HuH-7.5 (cell line): Measurements from ENCODE around the gene OLFML2A.
A peak's percentile ranks its signal among the peaks of the same experiment; 100 is the strongest.

Experiments used
- DNase-seq: peaks from one replicate; pipeline ENCODE4 v3.0.0; 2011; ENCODE audit warnings: low spot score

Gene OLFML2A

GRCh38 chr9:124797343-124798103, 20.6 kb downstream of the OLFML2A start:
- DNase-seq, result no peak

- no peak for DNase-seq
These were observed 22.5 kb downstream of the OLFML2A start for GRCh38 chr9:124799274-124800006.

GRCh38 chr9:124800306-124801259, 23.6 kb downstream of the OLFML2A start:
- DNase-seq, result no peak

DNA sequence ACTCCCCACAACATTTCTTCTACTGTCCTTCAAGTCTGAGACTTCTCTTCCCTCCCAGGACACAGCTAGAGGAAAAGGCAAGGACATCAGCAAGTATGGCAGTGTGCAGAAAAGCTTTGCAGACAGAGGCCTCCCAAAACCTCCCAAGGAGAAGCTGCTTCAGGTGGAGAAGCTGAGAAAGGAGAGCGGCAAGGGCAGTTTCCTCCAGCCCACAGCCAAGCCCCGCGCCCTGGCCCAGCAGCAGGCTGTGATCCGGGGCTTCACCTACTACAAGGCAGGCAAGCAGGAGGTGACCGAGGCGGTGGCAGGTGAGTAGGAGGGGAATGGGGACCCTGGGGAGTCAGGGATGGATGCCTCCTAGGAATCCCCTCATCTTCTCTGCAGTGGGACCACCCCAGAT, 24.4 kb downstream of the OLFML2A start:
- no peak for DNase-seq

GRCh38 chr9:124802426-124802825, 25.5 kb downstream of the OLFML2A start:
- DNase-seq, result no peak

DNA sequence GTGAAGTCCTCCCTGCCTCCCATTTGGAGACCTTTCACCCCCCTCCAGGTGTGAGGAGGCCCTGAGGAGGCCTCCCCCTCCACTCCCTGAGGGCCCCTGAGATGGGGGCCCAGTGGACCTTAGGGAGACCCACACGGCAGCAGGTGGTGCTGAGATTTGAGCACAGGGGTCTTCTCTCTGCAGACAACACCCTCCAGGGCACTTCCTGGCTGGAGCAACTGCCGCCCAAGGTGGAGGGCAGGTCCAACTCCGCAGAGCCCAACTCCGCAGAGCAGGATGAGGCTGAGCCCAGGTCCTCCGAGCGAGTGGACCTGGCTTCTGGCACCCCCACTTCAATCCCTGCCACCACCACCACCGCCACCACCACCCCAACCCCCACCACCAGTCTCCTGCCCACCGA, 27.0 kb downstream of the OLFML2A start:
- DNase-seq, result no peak

GRCh38 chr9:124805186-124805585, 28.3 kb downstream of the OLFML2A start:
- no peak for DNase-seq

DNA sequence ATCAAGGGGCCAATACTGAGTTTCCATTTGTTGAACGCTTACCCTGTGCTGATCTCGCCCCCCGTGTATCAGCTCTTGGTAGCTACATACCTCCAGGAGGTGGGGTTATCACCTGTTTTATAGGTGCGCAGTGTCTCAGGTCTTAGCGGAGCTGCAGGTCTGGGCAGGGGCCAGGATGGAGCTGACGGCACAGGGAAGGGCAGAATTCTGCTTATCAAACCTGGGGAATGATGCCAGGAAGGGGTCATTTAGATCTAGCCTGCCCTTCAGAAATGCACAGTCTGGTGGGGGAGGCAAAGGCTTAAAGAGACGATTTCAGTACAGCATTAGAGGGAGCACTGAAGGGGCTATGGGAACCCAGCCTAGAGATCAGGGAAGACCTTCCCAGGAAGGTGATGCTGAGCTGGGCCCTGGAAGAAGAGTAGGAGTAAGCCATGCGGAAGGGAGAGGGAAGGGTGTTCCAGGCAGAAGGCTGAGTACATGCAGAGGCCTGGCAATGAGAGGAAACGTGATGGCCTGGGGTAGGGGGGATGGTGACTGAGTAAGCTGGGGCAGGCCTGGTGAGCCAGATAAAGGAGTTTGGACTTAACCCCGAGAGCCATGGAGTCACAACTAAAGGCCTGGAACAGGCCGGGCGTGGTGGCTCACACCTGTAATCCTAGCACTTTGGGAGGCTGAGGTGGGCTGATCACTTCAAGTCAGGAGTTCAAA, 31.5 kb downstream of the OLFML2A start:
- no peak for DNase-seq

GRCh38 chr9:124809211-124809610, 32.3 kb downstream of the OLFML2A start:
- no peak for DNase-seq

DNA sequence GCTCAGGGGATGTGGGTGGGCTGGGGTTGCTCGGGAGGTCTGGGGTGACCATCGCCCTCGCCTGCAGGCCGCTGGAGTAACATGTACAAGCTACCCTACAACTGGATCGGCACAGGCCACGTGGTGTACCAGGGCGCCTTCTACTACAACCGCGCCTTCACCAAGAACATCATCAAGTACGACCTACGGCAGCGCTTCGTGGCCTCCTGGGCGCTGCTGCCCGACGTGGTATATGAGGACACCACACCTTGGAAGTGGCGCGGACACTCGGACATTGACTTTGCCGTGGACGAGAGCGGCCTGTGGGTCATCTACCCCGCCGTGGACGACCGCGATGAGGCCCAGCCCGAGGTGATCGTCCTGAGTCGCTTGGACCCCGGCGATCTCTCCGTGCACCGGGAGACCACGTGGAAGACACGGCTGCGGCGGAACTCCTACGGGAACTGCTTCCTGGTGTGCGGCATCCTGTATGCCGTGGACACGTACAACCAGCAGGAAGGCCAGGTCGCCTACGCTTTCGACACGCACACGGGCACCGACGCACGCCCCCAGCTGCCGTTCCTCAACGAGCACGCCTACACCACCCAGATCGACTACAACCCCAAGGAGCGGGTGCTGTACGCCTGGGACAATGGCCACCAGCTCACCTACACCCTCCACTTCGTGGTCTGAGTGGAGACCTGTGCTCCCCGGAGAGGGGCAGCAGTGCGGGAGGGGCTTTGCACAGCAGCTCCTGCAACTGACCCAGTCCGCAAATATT, 33.0 kb downstream of the OLFML2A start:
- no peak for DNase-seq

DNA sequence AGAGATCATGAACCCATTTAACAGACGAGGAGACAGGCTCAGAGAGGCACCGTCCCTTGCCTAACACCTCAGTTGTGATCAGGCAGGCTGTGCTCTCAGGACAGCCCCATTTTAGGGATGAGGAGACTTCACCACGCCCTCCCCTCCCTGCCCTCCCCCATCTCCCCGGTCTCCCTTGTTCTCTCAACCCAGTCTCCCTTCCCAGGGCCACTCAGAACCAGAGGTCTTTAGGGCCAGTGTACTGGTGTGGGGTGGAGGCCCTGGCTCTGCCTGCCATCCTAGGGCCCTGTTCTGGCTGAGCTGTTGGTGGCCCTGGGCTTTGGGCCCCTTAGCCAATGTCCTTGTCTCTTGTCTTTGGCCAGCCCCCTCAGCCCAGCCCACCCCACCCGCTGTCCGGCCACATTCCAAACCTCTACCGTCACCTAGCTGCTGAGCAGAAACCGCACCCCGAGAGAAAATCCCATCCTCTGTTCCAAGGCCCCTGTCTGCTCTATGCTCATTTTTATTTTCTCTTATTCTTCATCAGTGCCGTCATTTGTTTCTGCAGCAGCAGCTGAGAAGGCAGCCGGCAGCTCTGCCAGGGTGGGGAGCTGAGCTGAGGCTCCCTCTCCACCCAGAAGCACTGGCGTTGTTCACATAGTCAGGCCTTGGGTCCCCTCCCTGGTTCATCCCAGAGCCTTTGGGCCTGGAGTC, 33.9 kb downstream of the OLFML2A start:
- peak; percentile 54 for DNase-seq

GRCh38 chr9:124812441-124812876, 35.5 kb downstream of the OLFML2A start:
- DNase-seq, result no peak

DNA sequence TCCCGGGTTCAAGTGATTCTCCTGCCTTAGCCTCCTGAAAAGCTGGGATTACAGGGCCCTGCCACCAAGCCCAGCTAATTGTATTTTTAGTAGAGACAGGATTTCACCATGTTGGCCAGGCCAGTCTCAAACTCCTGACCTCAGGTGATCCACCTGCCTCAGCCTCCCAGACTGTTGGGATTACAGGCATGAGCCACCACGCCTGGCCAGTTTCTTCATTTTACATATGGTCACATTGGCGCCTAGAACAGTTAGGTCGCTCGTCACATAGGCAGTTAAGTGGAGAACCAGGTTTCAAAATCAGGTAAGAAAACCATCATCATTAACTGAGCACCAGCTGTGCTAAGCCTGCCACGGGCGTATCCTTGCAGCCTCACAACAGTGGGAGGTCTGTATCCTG, 36.1 kb downstream of the OLFML2A start:
- no peak for DNase-seq

DNA sequence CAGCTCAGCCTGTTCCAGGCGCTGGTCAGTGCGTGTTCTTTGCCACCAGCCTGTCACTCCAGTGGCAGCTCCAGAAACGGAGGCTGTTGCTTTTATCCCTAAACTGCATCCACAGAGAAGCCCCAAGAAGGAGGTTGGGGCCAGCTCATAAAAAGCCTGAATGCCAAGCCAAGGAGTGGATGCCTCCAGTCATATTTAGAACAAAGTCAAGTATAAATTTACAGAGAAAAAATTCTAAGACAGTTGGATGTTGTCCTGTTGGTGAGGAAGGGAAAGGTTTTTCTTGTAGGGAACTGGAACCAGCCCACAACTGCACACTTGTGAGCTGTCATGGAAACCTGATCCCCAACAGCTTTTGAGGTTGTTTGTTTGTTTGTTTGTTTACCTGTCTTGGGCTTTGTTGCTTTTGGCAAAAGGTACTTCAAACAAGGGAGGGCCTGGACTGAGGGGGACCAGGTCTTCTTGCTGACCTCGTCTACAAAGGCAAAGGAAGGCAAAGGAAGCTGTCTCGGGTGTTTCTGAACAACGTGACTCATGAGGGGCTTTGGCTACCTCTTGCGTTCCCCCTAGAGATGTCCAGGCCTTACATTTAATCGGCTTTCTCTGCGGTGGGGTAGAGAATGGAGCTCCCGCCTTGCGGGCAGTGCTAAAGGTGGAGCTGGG, 36.7 kb downstream of the OLFML2A start:
- no peak for DNase-seq

DNA sequence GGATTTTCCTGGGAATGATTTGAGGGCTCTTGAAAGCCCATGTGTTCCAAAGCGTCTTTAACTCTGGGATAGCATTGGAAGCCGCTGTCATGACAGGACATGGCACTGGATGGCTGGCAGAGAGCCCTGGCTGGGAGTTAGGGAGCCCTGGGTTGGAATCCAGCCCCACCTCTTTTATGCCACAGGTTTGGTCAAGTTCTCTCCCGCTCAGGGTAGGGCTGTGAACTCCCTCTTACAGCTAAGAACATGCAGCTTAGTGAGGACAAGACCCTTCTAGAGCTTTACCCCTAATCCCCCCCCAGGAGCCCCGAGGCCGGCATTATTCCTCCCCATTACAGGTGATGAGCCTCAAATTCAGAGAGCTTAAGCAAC, 37.2 kb downstream of the OLFML2A start:
- no peak for DNase-seq

GRCh38 chr9:124815601-124816000, 38.7 kb downstream of the OLFML2A start:
- DNase-seq, result no peak

GRCh38 chr9:124818431-124819281, 41.7 kb downstream of the OLFML2A start:
- no peak for DNase-seq

- no peak for DNase-seq
These were observed 44.0 kb downstream of the OLFML2A start for GRCh38 chr9:124820698-124821623.
